ENCODE results near the gene SRXN1.

DNA sequence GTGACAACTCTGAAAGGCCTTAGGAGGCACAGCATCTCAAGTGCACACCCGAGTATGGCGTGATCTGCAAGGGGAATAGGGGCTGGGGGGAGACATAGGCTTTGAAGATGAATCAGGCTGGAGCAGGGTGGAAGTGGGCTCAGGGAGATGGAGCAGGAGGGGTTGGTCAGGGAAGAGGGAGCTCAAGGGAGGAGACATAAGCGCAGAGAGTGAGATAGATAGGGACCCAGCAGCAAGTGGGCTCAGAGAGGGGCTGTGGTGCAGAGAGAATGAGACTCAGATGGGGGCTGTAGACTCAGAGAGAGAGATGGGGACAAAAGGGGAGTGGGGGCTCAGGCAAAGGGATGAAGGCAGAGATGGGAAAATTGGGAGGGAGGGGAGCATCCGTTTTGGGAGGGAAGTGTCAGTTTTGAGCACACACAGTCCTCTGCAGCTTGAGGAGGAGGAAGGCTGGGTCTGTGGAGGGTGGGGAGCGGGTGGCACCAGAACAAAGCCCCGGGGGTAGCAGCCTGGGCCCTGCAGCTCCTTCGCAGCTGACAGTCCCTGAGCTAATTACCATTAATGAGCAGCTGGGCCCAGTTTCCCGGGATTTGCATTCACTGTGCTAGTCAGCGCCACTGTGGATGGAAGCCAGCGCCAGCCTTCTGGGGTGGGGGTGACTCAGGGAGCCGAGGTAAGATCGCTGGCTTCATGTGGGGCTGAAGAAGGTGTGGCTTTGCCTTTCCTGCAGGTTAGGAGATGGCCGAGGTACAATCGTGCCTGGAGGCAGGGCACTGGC lies 18.7 kb downstream of the SRXN1 start:
- TF ChIP-seq POLR2AphosphoS5 (IDR thresholded peaks at IDR 0.05; ENCODE audit: low read depth, low read length) (no peak), SIN3A (IDR thresholded peaks at IDR 0.05; ENCODE audit: borderline replicate concordance, insufficient read depth, low read length) (no peak), TAF1 (IDR thresholded peaks at IDR 0.05; ENCODE audit: borderline replicate concordance, insufficient read depth, low read length) (no peak), FOXP2 (optimal IDR thresholded peaks at IDR 0.05; ENCODE audit: borderline replicate concordance, extremely low read depth, extremely low read length, insufficient read depth) (no peak)
- TF ChIP-seq, protein P1, sequence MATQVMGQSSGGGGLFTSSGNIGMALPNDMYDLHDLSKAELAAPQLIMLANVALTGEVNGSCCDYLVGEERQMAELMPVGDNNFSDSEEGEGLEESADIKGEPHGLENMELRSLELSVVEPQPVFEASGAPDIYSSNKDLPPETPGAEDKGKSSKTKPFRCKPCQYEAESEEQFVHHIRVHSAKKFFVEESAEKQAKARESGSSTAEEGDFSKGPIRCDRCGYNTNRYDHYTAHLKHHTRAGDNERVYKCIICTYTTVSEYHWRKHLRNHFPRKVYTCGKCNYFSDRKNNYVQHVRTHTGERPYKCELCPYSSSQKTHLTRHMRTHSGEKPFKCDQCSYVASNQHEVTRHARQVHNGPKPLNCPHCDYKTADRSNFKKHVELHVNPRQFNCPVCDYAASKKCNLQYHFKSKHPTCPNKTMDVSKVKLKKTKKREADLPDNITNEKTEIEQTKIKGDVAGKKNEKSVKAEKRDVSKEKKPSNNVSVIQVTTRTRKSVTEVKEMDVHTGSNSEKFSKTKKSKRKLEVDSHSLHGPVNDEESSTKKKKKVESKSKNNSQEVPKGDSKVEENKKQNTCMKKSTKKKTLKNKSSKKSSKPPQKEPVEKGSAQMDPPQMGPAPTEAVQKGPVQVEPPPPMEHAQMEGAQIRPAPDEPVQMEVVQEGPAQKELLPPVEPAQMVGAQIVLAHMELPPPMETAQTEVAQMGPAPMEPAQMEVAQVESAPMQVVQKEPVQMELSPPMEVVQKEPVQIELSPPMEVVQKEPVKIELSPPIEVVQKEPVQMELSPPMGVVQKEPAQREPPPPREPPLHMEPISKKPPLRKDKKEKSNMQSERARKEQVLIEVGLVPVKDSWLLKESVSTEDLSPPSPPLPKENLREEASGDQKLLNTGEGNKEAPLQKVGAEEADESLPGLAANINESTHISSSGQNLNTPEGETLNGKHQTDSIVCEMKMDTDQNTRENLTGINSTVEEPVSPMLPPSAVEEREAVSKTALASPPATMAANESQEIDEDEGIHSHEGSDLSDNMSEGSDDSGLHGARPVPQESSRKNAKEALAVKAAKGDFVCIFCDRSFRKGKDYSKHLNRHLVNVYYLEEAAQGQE (IDR thresholded peaks at IDR 0.05; ENCODE audit: insufficient read depth in 1 of 2, low read depth in 2 of 2, low read length in 2 of 2), result no peak
